HepG2 (cell line): Measurements from ENCODE around the gene ZNF22. TPM values are rescaled to one million over a fixed set of nuclear protein-coding genes. Genes with fewer than 3 reads are reported as not detected.
A peak's percentile ranks its signal among the peaks of the same experiment; 100 is the strongest.

Experiments used
- AKNA ChIP-seq: sonication (generic); formaldehyde crosslinking; IDR thresholded peaks from 2 replicates; pipeline ENCODE4 v1.4.0; 2020; ENCODE audit warnings: missing genetic modification reagents, borderline replicate concordance
- ESRRA ChIP-seq: sonication (generic); formaldehyde crosslinking; IDR thresholded peaks from 2 replicates; pipeline ENCODE4 v1.5.1; 2020; ENCODE audit warnings: mild to moderate bottlenecking, low read depth, missing genetic modification reagents
- HBP1 ChIP-seq: IDR thresholded peaks from 2 replicates; pipeline ENCODE4 v1.6.1; 2016; ENCODE audit warnings: low read depth, control low read depth
- MAFK ChIP-seq, 2 experiments: IDR thresholded peaks in 1 of 2; conservative IDR thresholded peaks in 1 of 2; 2 replicates each; pipeline ENCODE4 v1.6.1; 2011; ENCODE audit warnings: improper control_type of control experiment in 2 of 2, low read length in 2 of 2
- NFIB ChIP-seq: sonication (generic); formaldehyde crosslinking; IDR thresholded peaks from 2 replicates; pipeline ENCODE4 v1.9.0; 2021; ENCODE audit warnings: missing genetic modification reagents, mild to moderate bottlenecking, borderline replicate concordance
- ZNF232 ChIP-seq: sonication (generic); formaldehyde crosslinking; IDR thresholded peaks from 2 replicates; pipeline ENCODE4 v1.4.0; 2020; ENCODE audit warnings: missing genetic modification reagents, borderline replicate concordance
- ZNF350 ChIP-seq: sonication (generic); formaldehyde crosslinking; IDR thresholded peaks from 2 replicates; pipeline ENCODE4 v1.4.0; 2020; ENCODE audit warnings: mild to moderate bottlenecking, low read depth, missing genetic modification reagents, borderline replicate concordance
- ZNF549 ChIP-seq: sonication (generic); formaldehyde crosslinking; IDR thresholded peaks from 2 replicates; pipeline ENCODE4 v1.5.0; 2020; ENCODE audit warnings: missing genetic modification reagents
- ZNF646 ChIP-seq: sonication (generic); formaldehyde crosslinking; IDR thresholded peaks from 2 replicates; pipeline ENCODE4 v1.9.0; 2021; ENCODE audit warnings: mild to moderate bottlenecking, missing genetic modification reagents
- ZNF678 ChIP-seq: sonication (generic); formaldehyde crosslinking; IDR thresholded peaks from 2 replicates; pipeline ENCODE4 v1.4.0; 2020; ENCODE audit warnings: mild to moderate bottlenecking, missing genetic modification reagents
- polyA plus RNA-seq, 8 experiments: library from polyadenylated mRNA; depleted of rRNA in 3 of 8; stranded (reverse) in 7 of 8; unstranded in 1 of 8; fragments of >200 nt; fragmentation: Illumina TruSeq in 4 of 8; extraction: Trizol in 4 of 8; gene quantifications; 2 replicates each; pipeline versions ENCODE4 v1.2.1 to v1.2.3, GENCODE V29; 2011 to 2016; ENCODE audit warnings: low read depth in 4 of 8, missing spikeins in 1 of 8, mixed read lengths in 1 of 8; ENCODE audit not compliant: insufficient read depth in 1 of 8
- total RNA-seq, 5 experiments: library from RNA; depleted of rRNA; stranded (reverse); fragments of >200 nt; fragmentation: Illumina TruSeq; extraction: Trizol; gene quantifications; 2 replicates each; pipeline ENCODE4 v1.2.3, GENCODE V29; 2016; ENCODE audit warnings: low read depth in 1 of 5
- TF ChIP-seq, protein P1 (sequence below): sonication (generic); formaldehyde crosslinking; IDR thresholded peaks from 2 replicates; pipeline ENCODE4 v1.4.0; 2020; ENCODE audit warnings: missing genetic modification reagents

ZNF22 gene
- total and polyA plus RNA-seq, 2 of the 13 experiments (the other 11 are each of a cell fraction or from before 2014, with no cell fraction given) = 0.40 to 1.3 TPM

DNA sequence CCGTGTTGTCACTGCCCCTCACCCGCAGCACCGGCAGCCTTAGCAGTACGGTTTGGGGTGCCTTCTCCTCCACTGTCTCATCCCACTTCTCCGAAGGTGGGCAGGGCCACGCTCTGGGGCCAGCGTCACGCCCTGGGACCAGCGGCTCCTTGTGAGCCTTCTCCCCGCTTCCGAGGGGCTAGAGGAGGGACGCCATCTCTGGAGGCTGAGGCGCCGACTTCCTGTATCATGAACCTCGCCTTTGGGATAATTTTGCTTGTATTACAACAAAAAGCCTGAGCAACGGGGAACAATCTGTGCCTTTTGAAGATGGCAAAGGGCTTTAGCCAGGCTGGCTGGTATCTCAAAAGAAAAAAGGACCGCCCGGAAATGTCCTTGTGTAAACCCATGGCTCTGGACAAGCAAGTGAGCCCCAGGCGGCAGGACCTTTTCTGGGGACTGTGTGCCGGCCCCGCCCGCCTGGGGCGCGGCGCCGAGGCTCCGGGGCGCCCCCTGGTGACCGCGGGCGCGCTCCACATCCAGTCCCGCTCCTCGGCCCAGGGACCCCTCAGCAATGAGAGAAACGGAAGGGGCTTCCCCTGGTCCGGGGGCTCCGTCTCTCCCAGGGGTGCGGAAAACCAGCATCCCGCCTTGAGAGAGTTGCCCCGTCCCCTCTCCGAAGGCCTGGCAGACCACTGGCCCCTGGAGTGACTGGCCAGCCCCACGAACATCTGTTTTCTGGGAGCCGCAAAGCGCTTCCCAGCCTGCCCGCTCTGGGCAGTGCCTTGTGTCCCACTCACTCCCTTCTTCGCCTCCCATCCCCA is 25.9 kb upstream of the ZNF22 start (continued):
- TF ChIP-seq, protein P1, sequence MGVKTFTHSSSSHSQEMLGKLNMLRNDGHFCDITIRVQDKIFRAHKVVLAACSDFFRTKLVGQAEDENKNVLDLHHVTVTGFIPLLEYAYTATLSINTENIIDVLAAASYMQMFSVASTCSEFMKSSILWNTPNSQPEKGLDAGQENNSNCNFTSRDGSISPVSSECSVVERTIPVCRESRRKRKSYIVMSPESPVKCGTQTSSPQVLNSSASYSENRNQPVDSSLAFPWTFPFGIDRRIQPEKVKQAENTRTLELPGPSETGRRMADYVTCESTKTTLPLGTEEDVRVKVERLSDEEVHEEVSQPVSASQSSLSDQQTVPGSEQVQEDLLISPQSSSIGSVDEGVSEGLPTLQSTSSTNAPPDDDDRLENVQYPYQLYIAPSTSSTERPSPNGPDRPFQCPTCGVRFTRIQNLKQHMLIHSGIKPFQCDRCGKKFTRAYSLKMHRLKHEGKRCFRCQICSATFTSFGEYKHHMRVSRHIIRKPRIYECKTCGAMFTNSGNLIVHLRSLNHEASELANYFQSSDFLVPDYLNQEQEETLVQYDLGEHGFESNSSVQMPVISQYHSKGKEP (CRISPR knock-in tag) = 0 out of 2 replicates have a peak, but pooled peaks have one; percentile 36
- TF ChIP-seq ZNF350 (CRISPR knock-in tag) = no peak; the same call in 1 of the 2 replicates
- no peak for TF ChIP-seq MAFK (conservative IDR thresholded peaks at IDR 0.05 in 1 of 2, IDR thresholded peaks at IDR 0.05 in 1 of 2; ENCODE audit: low read length in 2 of 2)
- TF ChIP-seq ESRRA (CRISPR knock-in tag) = 0 out of 2 replicates have a peak, but pooled peaks have one; percentile 24
- TF ChIP-seq AKNA (CRISPR knock-in tag) = no peak
- no peak for TF ChIP-seq ZNF549 (CRISPR knock-in tag)
- no peak for TF ChIP-seq NFIB (CRISPR knock-in tag)
- no peak for TF ChIP-seq ZNF678 (CRISPR knock-in tag)
- no peak for TF ChIP-seq ZNF646 (CRISPR knock-in tag)
- no peak for TF ChIP-seq ZNF232 (CRISPR knock-in tag)
- no peak for TF ChIP-seq HBP1 (CRISPR knock-in tag)
